Vein endothelial cell (primary cell): Measurements from ENCODE around the gene PLA2G4E. TPM values are rescaled to one million over a fixed set of nuclear protein-coding genes. Genes with fewer than 3 reads are reported as not detected.

Experiments used
- total RNA-seq: library from RNA; depleted of rRNA; stranded (reverse); fragments of >200 nt; gene quantifications from 2 replicates; pipeline ENCODE4 v1.2.3, GENCODE V29; 2012

PLA2G4E gene, protein sequence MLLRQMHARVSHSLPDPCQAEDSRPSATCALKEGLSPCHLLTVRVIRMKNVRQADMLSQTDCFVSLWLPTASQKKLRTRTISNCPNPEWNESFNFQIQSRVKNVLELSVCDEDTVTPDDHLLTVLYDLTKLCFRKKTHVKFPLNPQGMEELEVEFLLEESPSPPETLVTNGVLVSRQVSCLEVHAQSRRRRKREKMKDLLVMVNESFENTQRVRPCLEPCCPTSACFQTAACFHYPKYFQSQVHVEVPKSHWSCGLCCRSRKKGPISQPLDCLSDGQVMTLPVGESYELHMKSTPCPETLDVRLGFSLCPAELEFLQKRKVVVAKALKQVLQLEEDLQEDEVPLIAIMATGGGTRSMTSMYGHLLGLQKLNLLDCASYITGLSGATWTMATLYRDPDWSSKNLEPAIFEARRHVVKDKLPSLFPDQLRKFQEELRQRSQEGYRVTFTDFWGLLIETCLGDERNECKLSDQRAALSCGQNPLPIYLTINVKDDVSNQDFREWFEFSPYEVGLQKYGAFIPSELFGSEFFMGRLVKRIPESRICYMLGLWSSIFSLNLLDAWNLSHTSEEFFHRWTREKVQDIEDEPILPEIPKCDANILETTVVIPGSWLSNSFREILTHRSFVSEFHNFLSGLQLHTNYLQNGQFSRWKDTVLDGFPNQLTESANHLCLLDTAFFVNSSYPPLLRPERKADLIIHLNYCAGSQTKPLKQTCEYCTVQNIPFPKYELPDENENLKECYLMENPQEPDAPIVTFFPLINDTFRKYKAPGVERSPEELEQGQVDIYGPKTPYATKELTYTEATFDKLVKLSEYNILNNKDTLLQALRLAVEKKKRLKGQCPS
- total RNA-seq: not detected in 2 replicates

DNA sequence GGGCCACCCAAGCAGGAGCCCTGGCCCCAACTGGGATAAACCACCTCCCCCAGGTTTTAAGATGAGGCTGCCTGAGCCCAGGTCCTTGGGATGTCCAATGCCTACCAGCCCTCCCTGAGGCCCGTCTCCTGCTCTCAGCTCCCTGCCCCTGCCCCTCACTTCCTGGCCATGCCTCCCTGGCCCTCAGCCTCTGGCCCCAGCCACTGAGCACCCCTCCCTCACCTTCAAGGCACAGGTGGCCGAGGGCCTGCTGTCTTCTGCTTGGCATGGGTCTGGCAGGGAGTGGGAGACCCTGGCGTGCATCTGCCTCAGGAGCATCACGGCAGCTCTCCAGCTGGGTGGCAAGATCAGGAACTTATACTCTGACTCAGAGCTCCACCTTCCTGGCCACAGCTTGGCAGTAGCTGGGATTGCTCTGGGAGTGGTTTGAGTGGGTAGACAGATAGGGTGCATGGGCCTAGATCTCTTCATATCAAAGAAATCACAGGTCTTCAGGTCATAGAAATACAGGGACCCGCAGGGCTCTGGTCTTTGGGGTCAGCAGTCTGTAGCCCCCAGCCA is at the start of gene PLA2G4E:
Gene PLA2G4E, minus strand, starts transcription at position 330 of the 561 bp plus-strand sequence. Its CDS starts 12 bp downstream, at position 318.

DNA sequence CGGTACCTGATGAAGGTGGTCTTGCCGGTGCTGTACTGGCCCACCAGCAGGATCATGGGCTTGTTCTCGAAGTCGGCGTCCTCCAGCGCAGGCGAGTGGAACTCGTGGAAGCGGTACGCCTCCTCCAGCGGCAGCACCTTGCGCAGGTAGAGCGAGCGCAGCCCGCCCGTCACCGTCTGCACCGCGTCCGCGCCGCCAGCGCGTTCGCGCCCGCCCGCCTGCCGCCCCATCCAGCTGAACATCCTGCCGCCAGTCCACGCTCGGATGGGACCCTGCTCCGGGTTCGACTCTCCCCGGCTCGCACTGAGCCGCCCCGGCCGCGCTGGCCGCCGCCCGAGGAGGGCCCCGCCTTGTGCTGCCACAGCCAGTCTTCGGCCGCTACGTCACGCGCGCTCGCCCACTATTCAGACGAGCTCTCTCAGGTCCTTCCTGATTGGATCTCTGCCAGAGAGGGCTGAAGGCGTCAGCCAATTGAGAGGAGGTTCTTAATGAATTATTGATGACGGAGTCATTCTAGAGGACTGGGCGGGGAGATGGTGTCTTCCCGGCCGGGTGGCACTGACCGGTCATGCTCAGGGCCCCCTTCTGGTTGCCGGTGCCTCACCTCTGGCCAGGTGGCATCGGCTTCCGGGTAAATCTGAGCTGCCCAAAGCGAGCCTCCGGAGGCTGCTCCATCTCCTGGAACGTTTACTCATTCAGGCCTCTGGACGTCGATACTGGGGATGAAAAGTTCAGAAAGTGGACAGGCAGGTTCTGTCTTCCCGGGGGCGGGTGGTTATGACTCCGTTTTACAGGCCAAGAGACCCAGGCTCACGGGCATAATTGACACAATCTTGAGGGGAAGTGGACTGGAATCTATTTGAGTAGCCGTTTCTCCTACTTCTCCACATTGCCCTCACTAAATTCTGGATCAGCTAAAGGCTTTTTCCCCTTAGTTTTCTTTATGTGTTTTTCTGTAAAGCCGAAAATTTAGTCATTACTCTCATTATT is 48.3 kb downstream of the PLA2G4E start, which contains the start of gene EHD4:
Gene EHD4, minus strand, starts transcription at position 305 of the 990 bp plus-strand sequence. Its CDS starts 63 bp downstream, at position 242.

Other genes starting within 250 kb of the PLA2G4E start
- gene MAPKBP1, start 246.6 kb downstream of the PLA2G4E start, total RNA-seq: 26.5 and 32.6 TPM in 2 replicates
- gene JMJD7, start 192.9 kb downstream of the PLA2G4E start, total RNA-seq: 3.5 and 5.9 TPM in 2 replicates
- gene PLA2G4B, start 182.2 kb downstream of the PLA2G4E start, total RNA-seq: 0.67 and 28.1 TPM in 2 replicates
- gene SPTBN5, start 127.0 kb downstream of the PLA2G4E start, total RNA-seq: 3.9 and 15.2 TPM in 2 replicates
- gene EHD4, start 48.5 kb downstream of the PLA2G4E start, total RNA-seq: 150 and 152 TPM in 2 replicates
- gene PLA2G4D, start 73.5 kb upstream of the PLA2G4E start, total RNA-seq: not detected in 2 replicates
- gene PLA2G4F, start 135.6 kb upstream of the PLA2G4E start, total RNA-seq: not detected in 2 replicates
- 51.6 and 52.3 TPM in 2 replicates for gene VPS39, start 187.3 kb upstream of the PLA2G4E start, total RNA-seq